Right hindlimb (tissue), 1 donor: ENCODE results near the gene RGL4.
"Not testable (repeated sequence)": the region's sequence is repeated elsewhere in the genome, so short reads cannot be mapped to it uniquely, and the experiment has no call there.

Source experiments
- DNase-seq: peaks from one replicate; pipeline ENCODE4 v3.0.0-alpha.2; 2018

The RGL4 gene

GRCh38 chr22:23700706-23701105 is 9.9 kb downstream of the RGL4 start:
- DNase-seq: no peak

GRCh38 chr22:23704062-23704461 is 13.2 kb downstream of the RGL4 start:
- no peak for DNase-seq

GRCh38 chr22:23704829-23705228 is 14.0 kb downstream of the RGL4 start:
- DNase-seq: no peak

GRCh38 chr22:23705358-23705757 is 14.5 kb downstream of the RGL4 start:
- no peak for DNase-seq

GRCh38 chr22:23708270-23708669 is 17.5 kb downstream of the RGL4 start:
- DNase-seq: no peak

GRCh38 chr22:23709107-23709506 is 18.3 kb downstream of the RGL4 start:
- DNase-seq: no peak

- DNase-seq: no peak
These were observed 21.4 kb downstream of the RGL4 start for GRCh38 chr22:23712256-23712655.

- no peak for DNase-seq
These were observed 23.1 kb downstream of the RGL4 start for GRCh38 chr22:23713696-23714595.

- no peak for DNase-seq
These were observed 24.1 kb downstream of the RGL4 start for GRCh38 chr22:23714596-23715578.

- no peak for DNase-seq
These were observed 25.1 kb downstream of the RGL4 start for GRCh38 chr22:23715806-23716375.

GRCh38 chr22:23716811-23717801 is 26.3 kb downstream of the RGL4 start:
- peak; percentile 91 for DNase-seq

- no peak for DNase-seq
These were observed 27.8 kb downstream of the RGL4 start for GRCh38 chr22:23718371-23719165.

GRCh38 chr22:23720855-23721254 is 30.0 kb downstream of the RGL4 start:
- DNase-seq: no peak

- no peak for DNase-seq
These were observed 31.3 kb downstream of the RGL4 start for GRCh38 chr22:23722160-23722559.

- no peak for DNase-seq
These were observed 31.9 kb downstream of the RGL4 start for GRCh38 chr22:23722724-23723123.

- not testable (repeated sequence) for DNase-seq
These were observed 37.3 kb downstream of the RGL4 start for GRCh38 chr22:23728108-23728507.

- no peak for DNase-seq
These were observed 46.9 kb downstream of the RGL4 start for GRCh38 chr22:23737696-23738095.

GRCh38 chr22:23742505-23743264 is 51.9 kb downstream of the RGL4 start:
- DNase-seq: no peak

- DNase-seq: peak; percentile 88
These were observed 52.5 kb downstream of the RGL4 start for GRCh38 chr22:23743303-23743705.

GRCh38 chr22:23744001-23744400 is 53.2 kb downstream of the RGL4 start:
- DNase-seq: no peak
